HG02970 (cell line): ENCODE measurements around the gene TK2.

Experiments used
- ATAC-seq: cut with Tn5 transposase; IDR thresholded peaks from one replicate; pipeline ENCODE4 v1.9.1; 2021; ENCODE audit warnings: mild to moderate bottlenecking, moderate library complexity, moderate number of reproducible peaks; ENCODE audit not compliant: unreplicated experiment, low FRiP score

The TK2 gene

GRCh38 chr16:66548068-66548467 is 1.9 kb downstream of the TK2 start:
- no peak for ATAC-seq

DNA sequence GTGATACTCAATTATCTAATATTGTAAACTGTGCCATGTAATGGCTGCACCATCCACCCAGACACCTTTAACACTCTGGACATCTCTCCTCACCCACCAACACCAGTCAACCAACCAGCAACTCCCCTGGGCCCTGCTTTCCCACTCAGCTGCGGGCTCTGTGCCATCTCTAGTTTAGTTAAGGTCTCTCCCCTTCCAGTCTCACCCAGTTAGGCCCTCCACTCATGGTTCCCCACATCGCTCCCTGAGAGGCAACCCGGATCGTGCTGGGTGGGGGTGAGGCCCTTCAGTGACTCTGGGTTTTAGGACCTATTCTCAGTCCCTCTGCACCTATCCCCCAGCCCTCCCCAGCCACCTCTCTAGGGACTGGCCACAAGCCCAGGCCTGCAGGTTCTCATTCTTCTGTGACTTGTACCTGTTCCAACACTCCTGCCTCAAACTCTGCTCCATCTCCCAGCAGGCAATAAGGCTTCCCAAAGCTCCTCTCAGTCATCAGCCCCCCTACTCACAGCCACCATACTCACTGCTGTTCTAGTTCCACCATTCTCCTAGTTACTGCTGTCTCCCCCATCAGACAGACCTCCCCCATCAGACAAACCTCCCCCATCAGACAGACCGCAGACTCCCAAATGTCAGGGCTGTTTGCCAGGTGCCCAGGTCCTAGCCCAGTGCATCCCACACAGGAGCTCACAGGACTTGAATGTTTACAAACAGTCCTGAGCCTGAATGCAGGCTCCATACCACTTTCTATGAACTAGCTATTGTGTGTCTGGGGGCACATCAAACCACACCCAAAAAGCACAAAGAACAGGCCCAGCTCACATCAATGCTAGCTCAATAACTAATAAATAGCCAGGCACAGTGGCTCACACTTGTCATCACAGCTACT is 2.6 kb downstream of the TK2 start:
- ATAC-seq = no peak

GRCh38 chr16:66544016-66544757 is 5.7 kb downstream of the TK2 start:
- no peak for ATAC-seq

GRCh38 chr16:66543541-66543940 is 6.4 kb downstream of the TK2 start:
- no peak for ATAC-seq

DNA sequence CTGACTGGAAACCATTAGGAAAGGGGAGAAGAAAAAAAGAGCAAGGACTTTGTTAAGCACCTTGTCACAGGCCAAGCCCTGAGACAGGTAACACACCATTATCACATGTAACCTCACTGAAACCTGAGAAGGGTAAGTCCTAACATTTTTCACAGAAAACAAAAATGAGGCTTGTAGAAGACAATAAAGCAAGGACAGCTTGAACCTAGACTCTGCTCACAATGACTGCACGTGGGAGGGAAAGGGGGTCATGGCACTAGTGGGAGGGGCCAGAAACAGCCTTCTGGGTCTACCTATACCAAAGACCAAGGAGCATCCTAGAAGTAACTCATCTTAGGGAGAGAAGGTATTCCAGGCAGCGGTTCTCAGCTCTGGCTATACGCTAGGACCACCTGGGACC is 7.5 kb downstream of the TK2 start:
- ATAC-seq = no peak

GRCh38 chr16:66541388-66542355 is 8.2 kb downstream of the TK2 start:
- ATAC-seq = no peak

DNA sequence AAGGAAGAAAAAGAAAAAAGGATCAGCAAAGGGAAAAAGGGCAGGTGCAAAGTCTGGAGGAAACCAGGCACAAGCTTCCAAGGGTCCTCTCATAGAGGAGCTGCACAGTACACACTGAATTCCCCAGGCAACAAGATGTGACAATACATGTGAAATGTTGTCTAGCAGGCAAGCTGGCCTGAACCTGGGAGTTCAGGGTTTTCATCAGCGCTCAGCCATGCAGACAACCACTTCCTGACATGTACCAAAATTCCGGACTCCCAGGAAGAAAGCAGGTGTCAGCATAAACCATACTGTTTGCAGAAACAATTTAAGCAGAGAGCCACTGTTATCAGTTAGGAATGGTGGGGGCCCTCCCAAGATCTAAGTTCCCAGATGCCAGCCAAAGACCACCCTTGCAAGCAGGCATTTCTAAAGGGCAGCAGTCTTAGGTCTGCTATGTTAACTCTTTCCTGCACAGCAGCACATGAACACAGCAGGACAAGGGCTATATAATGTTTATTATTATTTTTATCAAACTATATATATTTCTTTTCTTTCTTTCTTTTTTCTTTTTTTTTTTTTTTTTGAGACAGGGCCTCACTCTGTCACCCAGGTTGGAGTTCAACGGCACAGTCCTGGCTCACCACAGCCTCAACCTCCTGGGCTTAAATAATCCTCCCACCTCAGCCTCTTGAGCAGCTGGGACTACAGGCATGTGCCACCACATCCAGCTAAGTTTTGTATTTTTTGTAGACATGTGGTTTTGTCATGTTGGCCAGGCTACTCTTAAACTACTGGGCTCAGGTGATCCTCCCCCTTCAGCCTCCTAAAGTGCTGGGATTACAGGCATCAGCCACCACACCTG is 10.1 kb downstream of the TK2 start:
- no peak for ATAC-seq

DNA sequence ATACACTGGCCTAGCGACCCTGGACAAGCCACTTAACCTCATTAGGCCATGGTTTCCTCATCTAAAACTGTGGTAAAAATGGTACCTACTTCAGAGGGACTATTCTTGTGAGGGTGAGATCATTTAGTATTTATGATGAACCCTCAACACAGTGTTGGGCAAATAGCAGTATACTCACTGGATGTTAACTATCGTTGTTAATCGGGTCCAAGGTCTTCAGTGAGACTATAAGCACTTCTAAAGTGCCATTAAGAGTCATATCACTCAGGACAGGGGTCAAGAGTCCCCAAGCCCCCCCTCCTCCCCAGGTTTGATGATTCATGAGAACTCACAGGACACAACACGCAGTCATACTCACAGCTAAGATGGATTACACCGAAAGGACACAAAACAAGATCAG is 11.0 kb downstream of the TK2 start:
- ATAC-seq = no peak

DNA sequence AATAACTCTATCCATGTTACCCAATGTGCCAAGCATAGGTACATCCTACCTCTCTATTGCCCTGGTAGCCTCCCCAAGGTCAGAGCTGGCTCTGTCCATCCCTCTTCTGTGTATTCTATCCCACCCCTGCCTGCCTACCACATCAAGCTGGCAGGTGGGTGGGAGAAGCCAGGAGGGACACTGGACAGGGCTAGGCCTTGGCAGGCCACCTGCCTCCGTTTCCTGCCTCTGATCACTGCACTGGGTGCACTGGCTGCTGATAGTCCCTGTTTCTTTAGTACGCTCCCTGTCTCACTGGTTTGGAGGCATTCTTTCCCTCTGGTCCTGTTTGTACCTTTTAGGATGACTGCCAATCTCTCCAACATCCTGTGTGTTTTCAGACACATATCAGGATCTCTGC is 12.7 kb downstream of the TK2 start:
- ATAC-seq = no peak

- no peak for ATAC-seq
Observed at GRCh38 chr16:66536525-66536924, 13.4 kb downstream of the TK2 start.

GRCh38 chr16:66534376-66534799 is 15.5 kb downstream of the TK2 start:
- no peak for ATAC-seq

- ATAC-seq = no peak
Observed at GRCh38 chr16:66529475-66529874, 20.4 kb downstream of the TK2 start.

DNA sequence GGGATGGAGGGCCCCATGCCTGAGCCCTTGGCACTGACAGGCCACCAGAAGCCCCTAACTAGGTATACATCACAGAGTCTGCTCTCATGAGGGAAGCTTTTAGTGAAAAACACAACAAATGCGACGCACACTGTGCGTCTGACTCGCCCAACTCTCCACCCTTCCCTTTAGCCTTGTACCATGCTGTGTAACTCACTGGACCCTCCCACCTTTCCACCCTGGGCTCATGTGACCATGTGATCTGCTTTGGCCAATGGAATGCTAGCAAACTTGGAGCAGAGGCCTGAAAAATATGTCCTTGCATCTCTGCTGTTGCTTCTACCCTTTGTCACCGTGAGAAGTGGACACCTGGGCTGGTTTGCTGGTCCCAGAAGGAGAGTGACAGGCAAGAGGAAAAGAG is 21.6 kb downstream of the TK2 start:
- no peak for ATAC-seq

- ATAC-seq = no peak
Observed at GRCh38 chr16:66525396-66526180, 24.3 kb downstream of the TK2 start.

- peak; percentile 55 for ATAC-seq
Observed at GRCh38 chr16:66524601-66525164, 25.2 kb downstream of the TK2 start.

GRCh38 chr16:66523861-66524354 is 26.0 kb downstream of the TK2 start:
- no peak for ATAC-seq

DNA sequence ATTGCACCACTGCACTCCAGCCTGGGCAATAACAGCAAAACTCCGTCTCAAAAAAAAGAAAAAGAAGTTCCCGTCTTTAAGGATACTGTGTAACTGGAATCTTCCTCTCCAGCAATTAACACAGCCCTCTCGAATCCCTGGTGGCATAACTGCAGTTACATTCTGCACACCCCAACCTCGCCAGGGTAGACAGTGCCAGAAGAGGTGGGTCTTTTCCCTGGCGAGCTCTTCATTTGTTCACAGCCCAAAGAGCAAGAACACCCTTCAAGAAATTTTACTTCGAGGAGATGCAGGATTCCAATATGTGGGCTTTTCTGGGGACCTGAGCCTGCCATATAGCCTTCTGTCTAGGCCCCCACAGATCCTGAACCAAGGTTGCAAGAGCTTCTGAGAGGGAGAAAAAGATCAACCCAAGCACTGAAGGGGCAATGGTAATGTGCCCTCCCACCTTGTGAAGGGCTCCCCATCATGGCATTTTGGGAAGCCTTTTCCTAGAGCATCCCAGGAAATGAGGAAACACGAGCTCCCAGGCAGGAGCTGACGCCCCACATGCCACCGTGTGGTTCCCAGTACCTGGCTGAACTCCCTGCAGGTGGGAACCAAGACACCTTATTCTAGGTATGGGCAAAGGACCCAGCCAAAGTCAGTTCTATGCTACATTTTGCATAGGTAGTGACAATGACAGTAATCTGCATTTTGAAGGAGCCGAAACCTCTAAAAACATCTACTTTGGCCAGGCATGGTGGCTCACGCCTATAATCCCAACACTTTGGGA is 26.9 kb downstream of the TK2 start:
- no peak for ATAC-seq
